ENCODE data around the gene NINJ1. TPM values are rescaled to one million over a fixed set of nuclear protein-coding genes. Genes with fewer than 3 reads are reported as not detected.

NINJ1 gene
- total and polyA plus RNA-seq, 2 donors (not counting 3 experiments of a cell fraction or from before 2014, with no cell fraction given): 31.5 to 57.7 TPM

GRCh38 chr9:93077811-93078210, 56.2 kb downstream of the NINJ1 start:
- no peak for FAIRE-seq
- BruUV-seq (replicated peaks): no TSS peak
- H3K4me2 ChIP-seq (ENCODE audit: insufficient read depth, low read length): no peak overlapping the region
- no peaks in the 10 kb centered on the region for H4K20me1 ChIP-seq (replicated peaks; ENCODE audit: control insufficient read depth, extremely low read depth, insufficient read depth, low read length)
- no peaks in the 10 kb centered on the region for H3K36me3 ChIP-seq (ENCODE audit: control insufficient read depth in 2 of 2, extremely low read depth in 1 of 2, insufficient read depth in 2 of 2, low read length in 2 of 2)
- no peaks in the 10 kb centered on the region for H3K79me2 ChIP-seq (ENCODE audit: control insufficient read depth, insufficient read depth, low read length)
- ChIA-PET POLR2A (no interaction called here), CTCF (no interaction called here)
- no peak overlapping the region for H3K4me3 ChIP-seq (replicated peaks in 1 of 3; ENCODE audit: insufficient read depth in 1 of 3, low read depth in 1 of 3, low read length in 3 of 3)
- DNase-seq (ENCODE audit: low read depth, low spot score): no peak
- intact Hi-C loops (cut with micrococcal nuclease): no loop called here
- no peaks in the 10 kb centered on the region for H3K4me1 ChIP-seq (ENCODE audit: control insufficient read depth, extremely low read depth, insufficient read depth, low read length)
- dilution Hi-C loops (cut with MboI; ENCODE audit: extremely low pct_ligation_motif_present, low sequenced_read_pairs): no loop called here
- H3K27me3 ChIP-seq (ENCODE audit: control insufficient read depth in 2 of 2, insufficient read depth in 2 of 2, low read length in 2 of 2): no peaks in the 10 kb centered on the region
- H3K27ac ChIP-seq (ENCODE audit: insufficient read depth, low read depth, low read length): no peak overlapping the region
- TF ChIP-seq POLR2A (IDR thresholded peaks at IDR 0.05; ENCODE audit: low read depth, low read length) (no peak), JUN (IDR thresholded peaks at IDR 0.05; ENCODE audit: borderline replicate concordance, insufficient read depth, insufficient read length, low read depth) (no peak), EZH2 (IDR thresholded peaks at IDR 0.05; ENCODE audit: borderline replicate concordance, low read depth, low read length, severe bottlenecking) (no peak)
- TF ChIP-seq, protein P1, sequence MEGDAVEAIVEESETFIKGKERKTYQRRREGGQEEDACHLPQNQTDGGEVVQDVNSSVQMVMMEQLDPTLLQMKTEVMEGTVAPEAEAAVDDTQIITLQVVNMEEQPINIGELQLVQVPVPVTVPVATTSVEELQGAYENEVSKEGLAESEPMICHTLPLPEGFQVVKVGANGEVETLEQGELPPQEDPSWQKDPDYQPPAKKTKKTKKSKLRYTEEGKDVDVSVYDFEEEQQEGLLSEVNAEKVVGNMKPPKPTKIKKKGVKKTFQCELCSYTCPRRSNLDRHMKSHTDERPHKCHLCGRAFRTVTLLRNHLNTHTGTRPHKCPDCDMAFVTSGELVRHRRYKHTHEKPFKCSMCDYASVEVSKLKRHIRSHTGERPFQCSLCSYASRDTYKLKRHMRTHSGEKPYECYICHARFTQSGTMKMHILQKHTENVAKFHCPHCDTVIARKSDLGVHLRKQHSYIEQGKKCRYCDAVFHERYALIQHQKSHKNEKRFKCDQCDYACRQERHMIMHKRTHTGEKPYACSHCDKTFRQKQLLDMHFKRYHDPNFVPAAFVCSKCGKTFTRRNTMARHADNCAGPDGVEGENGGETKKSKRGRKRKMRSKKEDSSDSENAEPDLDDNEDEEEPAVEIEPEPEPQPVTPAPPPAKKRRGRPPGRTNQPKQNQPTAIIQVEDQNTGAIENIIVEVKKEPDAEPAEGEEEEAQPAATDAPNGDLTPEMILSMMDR (IDR thresholded peaks at IDR 0.05; ENCODE audit: extremely low read depth in 1 of 2, insufficient read depth in 1 of 2, low read depth in 1 of 2, low read length in 2 of 2): no peak
- no peaks in the 10 kb centered on the region for H3K9me3 ChIP-seq (replicated peaks; ENCODE audit: control insufficient read depth, insufficient read depth, low read length)
- no peak overlapping the region for H3K9ac ChIP-seq (replicated peaks; ENCODE audit: extremely low read depth, insufficient read depth, low read length)
- H3K9me1 ChIP-seq (replicated peaks; ENCODE audit: control insufficient read depth, extremely low read depth, insufficient read depth, low read length): no peaks in the 10 kb centered on the region
- no peak overlapping the region for H2AFZ ChIP-seq (ENCODE audit: low read depth, low read length)

DNA sequence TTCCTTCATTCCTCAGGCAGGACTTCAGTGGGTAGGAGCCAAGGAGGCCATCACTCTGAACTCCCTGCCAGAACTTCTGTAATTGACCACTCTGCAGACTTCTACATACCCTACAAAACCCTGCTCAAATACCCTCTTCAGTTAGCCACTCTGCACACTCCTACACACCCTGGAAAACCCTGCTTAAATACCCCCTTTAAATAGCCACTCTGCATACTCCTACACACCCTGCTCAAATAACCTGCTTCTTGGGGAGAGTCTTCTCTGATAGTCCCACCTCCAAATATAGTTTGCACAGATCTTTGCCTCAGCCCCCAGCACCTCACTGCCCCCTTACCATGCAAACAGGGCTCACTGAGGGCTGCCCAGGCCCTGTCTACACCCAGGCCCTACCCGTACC, 56.7 kb downstream of the NINJ1 start:
- no peak for DNase-seq (ENCODE audit: low read depth, low spot score)
- Histone ChIP-seq H3K4me2 (ENCODE audit: insufficient read depth, low read length) (no peak overlapping the region), H3K27ac (ENCODE audit: insufficient read depth, low read depth, low read length) (no peak overlapping the region), H3K27me3 (ENCODE audit: control insufficient read depth in 2 of 2, insufficient read depth in 2 of 2, low read length in 2 of 2) (no peaks in the 10 kb centered on the region), H2AFZ (ENCODE audit: low read depth, low read length) (no peak overlapping the region), H3K4me3 (replicated peaks in 1 of 3; ENCODE audit: insufficient read depth in 1 of 3, low read depth in 1 of 3, low read length in 3 of 3) (no peak overlapping the region), H3K9me1 (replicated peaks; ENCODE audit: control insufficient read depth, extremely low read depth, insufficient read depth, low read length) (no peaks in the 10 kb centered on the region), H3K4me1 (ENCODE audit: control insufficient read depth, extremely low read depth, insufficient read depth, low read length) (no peaks in the 10 kb centered on the region), H4K20me1 (replicated peaks; ENCODE audit: control insufficient read depth, extremely low read depth, insufficient read depth, low read length) (no peaks in the 10 kb centered on the region), H3K79me2 (ENCODE audit: control insufficient read depth, insufficient read depth, low read length) (no peaks in the 10 kb centered on the region), H3K9ac (replicated peaks; ENCODE audit: extremely low read depth, insufficient read depth, low read length) (no peak overlapping the region), H3K36me3 (ENCODE audit: control insufficient read depth in 2 of 2, extremely low read depth in 1 of 2, insufficient read depth in 2 of 2, low read length in 2 of 2) (no peaks in the 10 kb centered on the region), H3K9me3 (replicated peaks; ENCODE audit: control insufficient read depth, insufficient read depth, low read length) (no peaks in the 10 kb centered on the region)
- ChIA-PET CTCF (no interaction called here), POLR2A (no interaction called here)
- dilution Hi-C loops (cut with MboI; ENCODE audit: extremely low pct_ligation_motif_present, low sequenced_read_pairs) (no loop called here), intact Hi-C loops (cut with micrococcal nuclease) (no loop called here)
- no TSS peak for BruUV-seq (replicated peaks)
- TF ChIP-seq POLR2A (IDR thresholded peaks at IDR 0.05; ENCODE audit: low read depth, low read length) (no peak), EZH2 (IDR thresholded peaks at IDR 0.05; ENCODE audit: borderline replicate concordance, low read depth, low read length, severe bottlenecking) (no peak)
- FAIRE-seq: no peak
